Measurements from ENCODE around the gene TBX10.
"Not testable (repeated sequence)": the region's sequence is repeated elsewhere in the genome, so short reads cannot be mapped to it uniquely, and the experiment has no call there.

The TBX10 gene

DNA sequence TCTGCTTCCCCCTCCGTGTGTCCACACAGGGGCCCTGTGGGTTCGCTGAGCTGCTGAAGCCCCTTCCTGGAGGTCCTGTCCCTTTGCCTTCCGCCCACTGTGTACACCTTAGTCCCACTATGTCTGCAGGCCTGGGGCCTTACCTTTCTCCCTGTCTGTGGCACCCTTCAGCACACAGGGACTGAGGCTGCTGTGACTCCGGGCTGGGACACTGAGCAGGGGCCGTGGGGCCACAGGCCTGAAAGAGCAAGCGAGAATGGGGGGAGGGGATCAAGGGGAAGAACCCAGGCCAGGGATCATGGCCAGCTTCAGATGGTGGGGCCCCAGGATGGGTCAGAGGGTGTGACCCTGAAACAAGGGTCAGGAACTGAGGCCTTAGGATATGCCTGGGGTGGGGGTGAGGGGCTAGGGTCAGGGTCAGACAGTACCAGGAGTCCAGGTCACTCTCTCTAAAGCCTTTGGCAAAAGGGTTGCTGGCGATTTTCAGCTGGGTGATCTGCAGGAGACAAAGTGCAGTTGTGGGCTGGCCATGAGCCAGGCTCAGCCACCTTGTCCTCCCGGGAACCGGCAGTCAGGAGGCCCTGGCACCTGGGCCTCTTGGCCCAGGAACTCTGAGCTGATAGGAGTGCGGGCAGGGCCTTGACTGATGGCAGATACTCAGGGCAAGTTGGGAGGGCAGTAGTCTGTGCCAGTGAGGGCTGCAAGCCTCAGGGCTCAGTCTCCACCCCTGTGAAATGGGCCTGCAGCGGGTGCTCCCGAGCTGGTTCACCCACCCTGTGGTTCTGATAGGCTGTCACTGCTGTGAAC lies 7.2 kb downstream of the TBX10 start:
- no peak for DNase-seq (ENCODE audit: insufficient read length)
- TF ChIP-seq POLR2AphosphoS5 (IDR thresholded peaks at IDR 0.05; ENCODE audit: low read depth, low read length) (no peak), TAF1 (IDR thresholded peaks at IDR 0.05; ENCODE audit: borderline replicate concordance, low read depth, low read length) (no peak), POLR2A (IDR thresholded peaks at IDR 0.05; ENCODE audit: low read depth, low read length) (no peak)
- no peak for FAIRE-seq

DNA sequence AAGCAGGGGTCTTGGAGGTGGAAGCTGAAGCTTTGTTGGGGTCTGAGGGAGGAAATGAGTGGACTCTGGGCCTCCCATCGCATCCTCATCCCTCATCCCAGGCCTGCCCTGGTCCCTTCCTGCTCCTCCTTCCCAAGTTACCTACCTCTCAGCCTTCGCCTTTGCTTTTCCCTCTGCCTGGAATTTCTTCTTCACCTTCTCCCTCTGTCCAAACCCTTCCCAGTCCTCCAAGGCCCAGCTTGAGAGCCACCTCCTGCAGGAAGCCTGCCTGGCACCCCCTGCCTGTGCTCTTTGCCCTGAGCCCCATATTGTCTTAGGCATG lies 7.7 kb downstream of the TBX10 start:
- FAIRE-seq = no peak
- DNase-seq (ENCODE audit: insufficient read length) = no peak
- no peak for TF ChIP-seq POLR2A (IDR thresholded peaks at IDR 0.05; ENCODE audit: low read depth, low read length)
- no peak for TF ChIP-seq POLR2AphosphoS5 (IDR thresholded peaks at IDR 0.05; ENCODE audit: low read depth, low read length)
- TF ChIP-seq TAF1 (IDR thresholded peaks at IDR 0.05; ENCODE audit: borderline replicate concordance, low read depth, low read length) = no peak

DNA sequence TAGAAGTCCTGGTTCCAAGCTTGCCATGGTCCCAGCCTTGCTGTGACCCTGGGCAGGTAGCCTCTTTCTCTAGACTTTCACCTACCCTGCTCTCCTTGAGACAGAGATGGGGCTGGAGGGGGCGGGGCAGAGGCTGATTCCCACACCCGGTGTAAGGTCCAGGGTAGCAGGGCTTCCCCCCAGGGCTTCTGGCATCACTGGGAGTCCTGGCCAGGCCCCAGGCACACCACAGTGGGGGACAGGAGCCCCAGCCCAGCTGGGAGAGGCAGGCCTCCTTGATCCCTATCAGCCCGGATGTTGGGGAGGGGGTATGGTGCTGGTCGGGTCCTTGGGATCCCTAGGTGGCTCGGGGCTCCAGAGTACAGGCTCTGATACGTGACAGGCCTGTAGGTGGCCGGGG lies 8.2 kb downstream of the TBX10 start:
- TF ChIP-seq POLR2AphosphoS5 (IDR thresholded peaks at IDR 0.05; ENCODE audit: low read depth, low read length) = no peak
- no peak for TF ChIP-seq TAF1 (IDR thresholded peaks at IDR 0.05; ENCODE audit: borderline replicate concordance, low read depth, low read length)
- TF ChIP-seq POLR2A (IDR thresholded peaks at IDR 0.05; ENCODE audit: low read depth, low read length) = no peak
- DNase-seq (ENCODE audit: insufficient read length) (peak; percentile 13), FAIRE-seq (no peak)

DNA sequence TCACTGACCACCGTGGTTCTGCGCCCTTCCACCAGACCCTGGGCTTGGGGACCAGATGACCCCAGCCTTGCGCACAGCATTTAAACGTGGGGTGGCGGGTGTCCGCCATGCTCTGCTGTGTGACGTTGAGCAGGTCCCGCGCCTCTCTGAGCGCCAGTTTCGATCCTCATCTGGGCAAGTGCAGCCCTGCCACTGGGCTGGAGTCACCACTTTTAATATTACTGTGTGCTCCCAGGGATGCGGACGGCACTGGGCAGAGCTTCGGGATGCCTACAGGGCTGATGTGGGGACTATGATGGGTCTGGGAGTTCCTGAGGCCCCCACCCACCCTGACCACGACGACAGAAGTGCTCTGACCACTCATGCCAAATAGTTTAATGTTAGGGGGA lies 8.6 kb downstream of the TBX10 start:
- TF ChIP-seq TAF1 (IDR thresholded peaks at IDR 0.05; ENCODE audit: borderline replicate concordance, low read depth, low read length) (no peak), POLR2A (IDR thresholded peaks at IDR 0.05; ENCODE audit: low read depth, low read length) (no peak), POLR2AphosphoS5 (IDR thresholded peaks at IDR 0.05; ENCODE audit: low read depth, low read length) (no peak)
- DNase-seq (ENCODE audit: insufficient read length) = peak; percentile 17
- FAIRE-seq = no peak

- FAIRE-seq = peak; percentile 98
- DNase-seq (ENCODE audit: insufficient read length) = peak; percentile 96
- TF ChIP-seq POLR2A (IDR thresholded peaks at IDR 0.05; ENCODE audit: low read depth, low read length) = peak; percentile 73
- no peak for TF ChIP-seq TAF1 (IDR thresholded peaks at IDR 0.05; ENCODE audit: borderline replicate concordance, low read depth, low read length)
- TF ChIP-seq POLR2AphosphoS5 (IDR thresholded peaks at IDR 0.05; ENCODE audit: low read depth, low read length) = peak; percentile 57; the same call in 1 of the 2 replicates
These were observed 9.2 kb downstream of the TBX10 start for GRCh38 chr11:67630228-67630942.

DNA sequence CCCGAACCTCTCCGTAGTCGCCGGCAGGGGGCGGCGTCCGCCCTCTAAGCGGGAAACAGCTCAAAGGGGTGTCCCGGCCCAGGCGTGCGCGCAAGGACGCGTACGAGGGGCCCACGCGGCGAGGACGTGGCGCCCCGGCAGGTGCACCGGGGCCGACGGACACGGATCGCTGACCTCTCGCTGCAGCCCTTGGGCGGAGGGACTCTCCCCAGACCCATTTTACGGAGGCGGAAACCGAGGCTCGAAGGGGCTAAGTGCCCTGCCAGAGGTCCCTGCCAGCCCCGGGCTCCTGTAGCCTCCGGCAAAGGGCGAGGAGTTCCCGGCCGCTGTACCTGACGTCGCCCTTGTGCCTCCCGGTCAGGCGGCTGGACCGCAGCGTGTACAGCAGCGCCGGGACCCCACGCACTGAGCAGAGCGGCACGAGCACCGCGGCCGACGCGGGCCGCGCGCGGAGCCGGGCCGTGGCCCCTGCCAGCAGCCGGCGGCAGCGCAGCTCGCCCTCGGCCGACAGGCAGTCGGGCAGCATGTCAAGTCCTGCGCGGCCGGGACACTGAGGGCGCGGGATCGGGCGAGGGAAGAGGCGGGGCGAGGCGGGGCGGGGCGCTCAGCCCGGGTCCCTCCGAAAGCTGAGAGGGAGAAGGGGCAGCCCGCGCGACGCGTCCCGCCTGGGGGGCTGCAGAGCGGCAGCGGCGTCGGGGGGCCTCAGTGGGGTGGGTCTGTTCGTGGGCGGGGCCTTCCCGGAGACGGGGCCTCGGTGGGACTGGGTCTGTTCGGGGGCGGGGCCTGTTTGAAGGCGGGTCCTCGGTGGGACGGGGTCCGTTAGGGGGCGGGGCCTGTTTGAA lies 10.0 kb downstream of the TBX10 start, which contains the start of gene NUDT8:
NUDT8 (minus strand) TSS at position 552 of the 842 bp plus-strand sequence; CDS start at position 526, 26 bp downstream.
- FAIRE-seq (no peak), DNase-seq (ENCODE audit: insufficient read length) (peak; percentile 88)
- TF ChIP-seq POLR2AphosphoS5 (IDR thresholded peaks at IDR 0.05; ENCODE audit: low read depth, low read length) (no peak), TAF1 (IDR thresholded peaks at IDR 0.05; ENCODE audit: borderline replicate concordance, low read depth, low read length) (0 out of 2 replicates have a peak, but pooled peaks have one; percentile 35), POLR2A (IDR thresholded peaks at IDR 0.05; ENCODE audit: low read depth, low read length) (peak; percentile 75)

GRCh38 chr11:67628710-67629385 lies 10.7 kb downstream of the TBX10 start:
- DNase-seq (ENCODE audit: insufficient read length) = peak; percentile 9
- TF ChIP-seq TAF1 (IDR thresholded peaks at IDR 0.05; ENCODE audit: borderline replicate concordance, low read depth, low read length) (no peak), POLR2A (IDR thresholded peaks at IDR 0.05; ENCODE audit: low read depth, low read length) (no peak), POLR2AphosphoS5 (IDR thresholded peaks at IDR 0.05; ENCODE audit: low read depth, low read length) (no peak)
- FAIRE-seq = no peak

- peak; percentile 9 for FAIRE-seq
- TF ChIP-seq POLR2A (IDR thresholded peaks at IDR 0.05; ENCODE audit: low read depth, low read length) = no peak
- TF ChIP-seq TAF1 (IDR thresholded peaks at IDR 0.05; ENCODE audit: borderline replicate concordance, low read depth, low read length) = no peak
These were observed 11.5 kb downstream of the TBX10 start for GRCh38 chr11:67627812-67628624.

GRCh38 chr11:67627441-67627811 lies 12.1 kb downstream of the TBX10 start:
- DNase-seq (ENCODE audit: insufficient read length) (no peak), FAIRE-seq (no peak)
- TF ChIP-seq POLR2A (IDR thresholded peaks at IDR 0.05; ENCODE audit: low read depth, low read length) (no peak), POLR2AphosphoS5 (IDR thresholded peaks at IDR 0.05; ENCODE audit: low read depth, low read length) (no peak), TAF1 (IDR thresholded peaks at IDR 0.05; ENCODE audit: borderline replicate concordance, low read depth, low read length) (no peak)

More at GRCh38 chr11:67627812-67628624, 11.5 kb downstream of the TBX10 start:
- no peak for DNase-seq (ENCODE audit: insufficient read length)

DNA sequence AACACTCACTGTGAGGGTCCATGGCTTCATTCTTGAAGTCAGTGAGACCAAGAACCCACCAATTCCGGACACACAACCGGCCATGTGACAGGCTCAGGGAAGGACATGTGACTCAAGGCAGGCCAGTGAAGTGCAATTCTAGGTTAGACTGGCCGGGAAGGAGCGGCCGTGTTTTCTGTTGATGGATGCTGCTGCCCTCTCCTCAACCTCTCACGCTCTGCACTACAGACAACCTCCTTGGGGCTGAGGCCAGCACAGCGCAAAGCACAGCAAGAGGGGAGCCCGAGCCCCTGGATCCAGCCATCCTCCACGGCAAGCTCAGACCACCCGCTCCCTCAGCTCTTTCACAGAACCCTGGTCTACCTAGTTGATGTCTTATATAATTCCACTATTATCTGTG lies 12.6 kb downstream of the TBX10 start:
- FAIRE-seq = no peak
- TF ChIP-seq POLR2A (IDR thresholded peaks at IDR 0.05; ENCODE audit: low read depth, low read length) (no peak), POLR2AphosphoS5 (IDR thresholded peaks at IDR 0.05; ENCODE audit: low read depth, low read length) (no peak), TAF1 (IDR thresholded peaks at IDR 0.05; ENCODE audit: borderline replicate concordance, low read depth, low read length) (no peak)
- DNase-seq (ENCODE audit: insufficient read length) = no peak

GRCh38 chr11:67626131-67626833 lies 13.3 kb downstream of the TBX10 start:
- DNase-seq (ENCODE audit: insufficient read length); FAIRE-seq: not testable (repeated sequence)

DNA sequence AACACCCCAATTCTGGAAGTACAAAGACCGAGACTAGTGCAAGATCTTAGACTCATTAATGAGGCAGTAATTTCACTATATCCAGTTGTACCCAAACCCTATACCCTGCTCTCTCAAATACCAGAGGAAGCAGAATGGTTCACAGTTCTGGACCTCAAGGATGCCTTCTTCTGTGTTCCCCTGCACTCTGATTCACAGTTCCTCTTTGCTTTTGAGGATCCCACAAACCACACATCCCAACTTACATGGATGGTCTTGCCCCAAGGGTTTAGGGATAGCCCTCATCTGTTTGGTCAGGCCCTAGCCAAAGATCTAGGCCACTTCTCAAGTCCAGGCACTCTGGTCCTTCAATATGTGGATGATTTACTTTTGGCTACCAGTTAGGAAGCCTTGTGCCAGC lies 15.8 kb downstream of the TBX10 start:
- not testable (repeated sequence) for FAIRE-seq; DNase-seq (ENCODE audit: insufficient read length)

DNA sequence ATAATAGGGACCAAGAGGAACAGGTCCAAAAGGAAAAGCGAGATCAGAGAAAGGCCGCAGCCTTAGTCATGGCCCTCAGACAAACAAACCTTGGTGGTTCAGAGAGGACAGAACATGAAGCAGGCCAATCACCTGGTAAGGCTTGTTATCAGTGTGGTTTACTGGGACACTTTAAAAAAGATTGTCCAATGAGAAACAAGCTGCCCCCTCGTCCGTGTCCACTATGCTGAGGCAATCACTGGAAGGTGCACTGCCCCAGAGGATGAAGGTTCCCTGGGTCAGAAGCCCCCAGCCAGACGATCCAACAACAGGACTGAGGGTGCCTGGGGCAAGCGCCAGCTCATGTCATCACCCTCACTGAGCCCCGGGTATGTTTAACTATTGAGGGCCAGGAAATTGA lies 16.7 kb downstream of the TBX10 start:
- not testable (repeated sequence) for DNase-seq (ENCODE audit: insufficient read length); FAIRE-seq

DNA sequence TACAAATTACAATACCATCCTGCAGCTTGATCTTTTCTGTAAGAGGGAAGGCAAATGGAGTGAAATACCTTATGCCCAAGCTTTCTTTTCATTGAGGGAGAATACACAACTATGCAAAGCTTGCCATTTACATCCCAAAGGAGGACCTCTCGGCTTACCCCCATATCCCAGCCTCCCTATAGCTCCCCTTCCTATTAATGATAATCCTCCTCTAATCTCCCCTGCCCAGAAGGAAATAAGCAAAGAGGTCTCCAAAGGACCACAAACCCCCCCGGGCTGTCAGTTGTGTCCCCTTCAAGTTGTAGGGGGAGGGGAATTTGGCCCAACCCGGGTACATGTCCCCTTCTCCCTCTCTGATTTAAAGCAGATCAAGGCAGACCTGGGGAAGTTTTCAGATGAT lies 17.6 kb downstream of the TBX10 start:
- not testable (repeated sequence) for DNase-seq (ENCODE audit: insufficient read length); FAIRE-seq
